GM12891 (cell line): Measurements from ENCODE around the gene ACSS1.

Source experiments
- POLR2A ChIP-seq: IDR thresholded peaks from 2 replicates; pipeline ENCODE4 v1.6.1; 2011; ENCODE audit warnings: low read depth, low read length, control low read depth
- POLR2AphosphoS5 ChIP-seq: IDR thresholded peaks from 2 replicates; pipeline ENCODE4 v1.6.1; 2011; ENCODE audit warnings: low read depth, low read length, control low read depth

- TF ChIP-seq POLR2A = no peak
- TF ChIP-seq POLR2AphosphoS5 = no peak
Measured at GRCh38 chr20:25024171-25024570, 33.8 kb downstream of the ACSS1 start.
